ENCODE results near the gene DOCK4.

The DOCK4 gene

GRCh38 chr7:111871283-111871682 lies 334.9 kb downstream of the DOCK4 start:
- no peak for DNase-seq (ENCODE audit: low read depth)
- no peak for TF ChIP-seq CTCF (conservative IDR thresholded peaks at IDR 0.05; ENCODE audit: low read depth, low read length)
- no peak overlapping the region for H3K4me3 ChIP-seq (ENCODE audit: low read depth, low read length)

GRCh38 chr7:111869280-111869679 lies 336.9 kb downstream of the DOCK4 start:
- no peak for TF ChIP-seq CTCF (conservative IDR thresholded peaks at IDR 0.05; ENCODE audit: low read depth, low read length)
- no peak for DNase-seq (ENCODE audit: low read depth)
- H3K4me3 ChIP-seq (ENCODE audit: low read depth, low read length): no peak overlapping the region

- peak; percentile 61 for DNase-seq (ENCODE audit: low read depth)
- TF ChIP-seq CTCF (conservative IDR thresholded peaks at IDR 0.05; ENCODE audit: low read depth, low read length): no peak
- H3K4me3 ChIP-seq (ENCODE audit: low read depth, low read length): no peak overlapping the region
Observed at GRCh38 chr7:111867348-111867931, 338.8 kb downstream of the DOCK4 start.

- no peak for DNase-seq (ENCODE audit: low read depth)
- no peak overlapping the region for H3K4me3 ChIP-seq (ENCODE audit: low read depth, low read length)
- TF ChIP-seq CTCF (conservative IDR thresholded peaks at IDR 0.05; ENCODE audit: low read depth, low read length): no peak
Observed at GRCh38 chr7:111866787-111867186, 339.4 kb downstream of the DOCK4 start.

GRCh38 chr7:111865430-111865829 lies 340.8 kb downstream of the DOCK4 start:
- TF ChIP-seq CTCF (conservative IDR thresholded peaks at IDR 0.05; ENCODE audit: low read depth, low read length): no peak
- DNase-seq (ENCODE audit: low read depth): no peak
- H3K4me3 ChIP-seq (ENCODE audit: low read depth, low read length): no peak overlapping the region

GRCh38 chr7:111864291-111864976 lies 341.8 kb downstream of the DOCK4 start:
- H3K4me3 ChIP-seq (ENCODE audit: low read depth, low read length): no peak overlapping the region
- no peak for TF ChIP-seq CTCF (conservative IDR thresholded peaks at IDR 0.05; ENCODE audit: low read depth, low read length)

GRCh38 chr7:111863269-111863668 lies 342.9 kb downstream of the DOCK4 start:
- DNase-seq (ENCODE audit: low read depth): no peak
- no peak overlapping the region for H3K4me3 ChIP-seq (ENCODE audit: low read depth, low read length)
- TF ChIP-seq CTCF (conservative IDR thresholded peaks at IDR 0.05; ENCODE audit: low read depth, low read length): no peak

More at GRCh38 chr7:111864291-111864976, 341.8 kb downstream of the DOCK4 start:
- peak; percentile 52 for DNase-seq (ENCODE audit: low read depth)
